Astrocyte (in vitro differentiated cells and primary cell): ENCODE measurements around the gene RALGAPA2.

Source experiments
- EZH2 ChIP-seq: IDR thresholded peaks from 2 replicates; pipeline ENCODE4 v1.6.1; 2012; ENCODE audit warnings: mild to moderate bottlenecking, low read length, inconsistent platforms; ENCODE audit not compliant: insufficient read depth
- TF ChIP-seq, protein P1 (sequence below): IDR thresholded peaks from 2 replicates; pipeline ENCODE4 v1.5.1; 2011; ENCODE audit warnings: low read depth, mild to moderate bottlenecking, inconsistent platforms, low read length, moderate library complexity; ENCODE audit not compliant: insufficient read depth

DNA sequence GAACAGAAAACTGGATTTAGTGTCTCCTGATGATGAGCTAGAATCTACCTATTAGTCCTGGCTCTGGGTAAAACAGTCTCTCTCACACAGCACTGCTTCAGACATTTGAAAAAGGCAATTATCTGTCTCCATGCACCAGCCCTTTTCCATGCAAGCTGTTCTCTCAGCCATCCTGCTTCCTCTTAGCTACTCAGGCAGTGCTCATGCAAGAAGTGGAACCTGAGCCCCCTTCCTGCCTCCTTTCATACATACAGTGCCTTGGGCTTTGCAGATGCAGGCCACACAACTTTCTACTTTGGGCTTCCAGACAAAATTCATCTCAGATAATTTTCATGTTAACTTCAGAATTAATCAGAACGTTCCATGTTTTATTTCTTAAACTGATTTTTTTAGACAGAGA is 151.3 kb downstream of the RALGAPA2 start:
- TF ChIP-seq, protein P1, sequence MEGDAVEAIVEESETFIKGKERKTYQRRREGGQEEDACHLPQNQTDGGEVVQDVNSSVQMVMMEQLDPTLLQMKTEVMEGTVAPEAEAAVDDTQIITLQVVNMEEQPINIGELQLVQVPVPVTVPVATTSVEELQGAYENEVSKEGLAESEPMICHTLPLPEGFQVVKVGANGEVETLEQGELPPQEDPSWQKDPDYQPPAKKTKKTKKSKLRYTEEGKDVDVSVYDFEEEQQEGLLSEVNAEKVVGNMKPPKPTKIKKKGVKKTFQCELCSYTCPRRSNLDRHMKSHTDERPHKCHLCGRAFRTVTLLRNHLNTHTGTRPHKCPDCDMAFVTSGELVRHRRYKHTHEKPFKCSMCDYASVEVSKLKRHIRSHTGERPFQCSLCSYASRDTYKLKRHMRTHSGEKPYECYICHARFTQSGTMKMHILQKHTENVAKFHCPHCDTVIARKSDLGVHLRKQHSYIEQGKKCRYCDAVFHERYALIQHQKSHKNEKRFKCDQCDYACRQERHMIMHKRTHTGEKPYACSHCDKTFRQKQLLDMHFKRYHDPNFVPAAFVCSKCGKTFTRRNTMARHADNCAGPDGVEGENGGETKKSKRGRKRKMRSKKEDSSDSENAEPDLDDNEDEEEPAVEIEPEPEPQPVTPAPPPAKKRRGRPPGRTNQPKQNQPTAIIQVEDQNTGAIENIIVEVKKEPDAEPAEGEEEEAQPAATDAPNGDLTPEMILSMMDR: no peak
- no peak for TF ChIP-seq EZH2
